Measurements from ENCODE around the gene HNRNPC.

Gene HNRNPC

DNA sequence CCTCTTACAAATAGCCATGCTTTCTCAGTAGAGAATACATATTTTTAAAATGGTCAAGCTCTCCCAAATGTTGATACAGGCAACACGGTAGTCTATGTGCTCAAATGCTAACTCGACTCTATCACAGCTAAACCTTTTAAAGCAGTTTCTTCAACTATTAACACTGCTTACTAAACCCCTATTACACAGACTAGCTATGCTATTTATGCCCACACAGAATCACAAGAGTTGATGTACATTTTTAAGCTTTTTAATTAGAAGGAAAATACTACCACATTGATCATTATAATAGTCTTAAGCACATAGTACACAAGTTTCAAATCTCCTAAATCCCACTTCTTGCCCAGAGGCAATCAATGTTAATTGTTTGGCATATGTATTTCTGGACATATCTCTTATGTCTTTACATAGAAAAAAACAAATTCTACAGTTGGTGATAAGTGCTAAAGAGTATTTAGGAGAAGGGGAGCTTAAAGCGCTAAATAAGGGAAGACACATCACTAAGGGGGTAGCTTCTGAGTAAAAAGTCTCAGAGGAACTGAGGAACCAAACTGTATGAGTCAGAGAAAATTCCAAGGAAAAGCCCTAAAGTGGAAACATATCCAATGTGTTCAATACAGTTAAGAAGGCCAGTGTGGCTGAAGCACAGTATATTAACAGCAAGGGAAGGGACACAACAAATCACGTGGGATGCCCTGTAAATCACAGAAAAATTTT is 13.7 kb downstream of the HNRNPC start:
- TF ChIP-seq, protein P1, sequence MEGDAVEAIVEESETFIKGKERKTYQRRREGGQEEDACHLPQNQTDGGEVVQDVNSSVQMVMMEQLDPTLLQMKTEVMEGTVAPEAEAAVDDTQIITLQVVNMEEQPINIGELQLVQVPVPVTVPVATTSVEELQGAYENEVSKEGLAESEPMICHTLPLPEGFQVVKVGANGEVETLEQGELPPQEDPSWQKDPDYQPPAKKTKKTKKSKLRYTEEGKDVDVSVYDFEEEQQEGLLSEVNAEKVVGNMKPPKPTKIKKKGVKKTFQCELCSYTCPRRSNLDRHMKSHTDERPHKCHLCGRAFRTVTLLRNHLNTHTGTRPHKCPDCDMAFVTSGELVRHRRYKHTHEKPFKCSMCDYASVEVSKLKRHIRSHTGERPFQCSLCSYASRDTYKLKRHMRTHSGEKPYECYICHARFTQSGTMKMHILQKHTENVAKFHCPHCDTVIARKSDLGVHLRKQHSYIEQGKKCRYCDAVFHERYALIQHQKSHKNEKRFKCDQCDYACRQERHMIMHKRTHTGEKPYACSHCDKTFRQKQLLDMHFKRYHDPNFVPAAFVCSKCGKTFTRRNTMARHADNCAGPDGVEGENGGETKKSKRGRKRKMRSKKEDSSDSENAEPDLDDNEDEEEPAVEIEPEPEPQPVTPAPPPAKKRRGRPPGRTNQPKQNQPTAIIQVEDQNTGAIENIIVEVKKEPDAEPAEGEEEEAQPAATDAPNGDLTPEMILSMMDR (IDR thresholded peaks at IDR 0.05; ENCODE audit: low read depth, low read length, missing control alignments), result no peak
- H3K4me3 ChIP-seq (ENCODE audit: low read depth, low read length), result no peak overlapping the region
- DNase-seq (ENCODE audit: low read depth), result no peak

DNA sequence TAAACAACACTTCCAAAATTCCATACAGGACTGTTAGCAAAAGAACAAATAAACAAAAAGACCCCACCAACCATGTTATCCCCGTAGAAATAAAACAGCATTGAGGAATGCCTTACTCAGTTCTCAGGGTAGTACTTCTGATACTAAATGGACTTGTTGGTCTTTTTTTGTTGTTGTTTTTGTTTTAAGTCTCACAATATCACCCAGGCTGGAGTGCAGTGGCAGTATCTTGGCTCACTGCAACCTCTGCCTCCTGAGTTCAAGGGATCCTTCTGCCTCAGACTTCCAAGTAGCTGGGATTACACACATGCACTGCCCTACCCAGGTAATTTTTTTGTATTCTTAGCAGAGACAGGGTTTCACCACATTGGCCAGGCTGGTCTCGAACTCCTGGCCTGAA is 17.1 kb downstream of the HNRNPC start:
- TF ChIP-seq, protein P1 (IDR thresholded peaks at IDR 0.05; ENCODE audit: low read depth, low read length, missing control alignments), result no peak
- DNase-seq (ENCODE audit: low read depth), result no peak

DNA sequence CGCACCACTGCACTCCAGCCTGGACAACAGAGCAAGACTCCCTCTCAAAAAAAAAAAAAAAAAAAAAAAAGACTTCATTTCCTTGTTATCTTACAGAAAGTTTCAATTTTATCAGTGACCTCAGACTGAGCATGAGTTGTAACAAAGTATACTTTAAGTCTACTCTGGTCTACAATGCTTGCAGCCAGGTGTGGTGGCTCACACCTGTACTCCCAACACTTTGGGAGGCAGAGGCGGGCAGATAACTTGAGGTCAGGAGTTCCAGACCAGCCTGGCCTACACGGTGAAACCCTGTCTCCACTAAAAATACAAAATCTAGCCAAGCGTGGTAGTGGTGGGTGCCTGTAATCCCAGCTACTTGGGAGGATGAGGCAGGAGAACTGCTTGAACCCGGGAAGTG is 18.0 kb downstream of the HNRNPC start:
- DNase-seq (ENCODE audit: low read depth), result no peak
- no peak overlapping the region for H3K4me3 ChIP-seq (ENCODE audit: low read depth, low read length)
- TF ChIP-seq, protein P1 (IDR thresholded peaks at IDR 0.05; ENCODE audit: low read depth, low read length, missing control alignments), result no peak

More for the DNA sequence above, 17.1 kb downstream of the HNRNPC start:
- no peak overlapping the region for H3K4me3 ChIP-seq (ENCODE audit: low read depth, low read length)

DNA sequence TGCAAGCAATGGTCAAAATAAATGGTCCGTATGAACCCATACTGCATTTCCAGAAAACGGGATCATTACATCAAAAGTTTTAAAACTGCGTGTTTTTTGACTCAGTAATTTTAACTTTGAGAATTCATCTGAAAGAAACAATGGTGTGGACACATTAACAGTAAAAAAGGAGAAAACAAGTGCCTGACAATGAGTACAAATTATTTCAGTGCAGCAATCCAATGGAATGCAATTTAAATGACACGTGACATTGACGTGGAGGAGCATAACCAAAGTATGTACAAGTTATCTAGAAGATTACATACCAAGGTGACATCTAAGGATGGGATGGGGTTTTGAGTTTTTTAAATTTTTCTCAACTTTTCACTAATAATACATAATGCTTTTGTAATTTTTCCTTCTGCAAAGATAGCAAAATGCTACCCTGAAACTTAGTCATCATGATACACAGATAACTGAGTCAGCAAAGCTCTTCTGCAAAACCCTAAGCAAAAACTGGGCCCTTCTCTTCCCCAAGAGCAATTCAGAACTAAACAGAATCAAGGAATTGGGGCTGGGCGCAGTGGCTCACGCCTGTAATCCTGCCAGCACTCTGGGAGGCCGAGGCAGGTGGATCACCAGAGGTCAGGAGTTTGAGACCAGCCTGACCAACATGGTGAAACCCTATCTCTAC is 20.4 kb downstream of the HNRNPC start:
- H3K4me3 ChIP-seq (ENCODE audit: low read depth, low read length), result no peak overlapping the region
- TF ChIP-seq, protein P1 (IDR thresholded peaks at IDR 0.05; ENCODE audit: low read depth, low read length, missing control alignments), result no peak
- no peak for DNase-seq (ENCODE audit: low read depth)

DNA sequence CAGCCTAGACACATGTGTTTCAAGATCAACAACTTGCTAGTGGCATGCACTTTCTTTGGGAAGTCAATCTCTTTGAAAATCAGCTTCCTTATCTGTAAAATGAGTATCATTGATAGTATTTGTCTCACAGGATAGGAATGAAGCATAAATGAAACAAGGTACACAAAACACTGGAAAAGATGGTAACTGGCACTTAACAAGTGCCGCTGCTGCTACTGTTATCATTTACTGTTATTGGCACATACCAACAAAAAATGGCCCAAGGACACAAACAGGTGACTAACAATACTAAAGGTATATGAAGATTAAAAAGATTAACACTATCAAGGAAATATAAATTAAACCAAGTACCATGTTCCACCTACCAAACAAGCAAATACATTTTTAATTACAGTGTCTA is 20.9 kb downstream of the HNRNPC start:
- TF ChIP-seq, protein P1 (IDR thresholded peaks at IDR 0.05; ENCODE audit: low read depth, low read length, missing control alignments), result no peak
- no peak for DNase-seq (ENCODE audit: low read depth)
- no peak overlapping the region for H3K4me3 ChIP-seq (ENCODE audit: low read depth, low read length)

DNA sequence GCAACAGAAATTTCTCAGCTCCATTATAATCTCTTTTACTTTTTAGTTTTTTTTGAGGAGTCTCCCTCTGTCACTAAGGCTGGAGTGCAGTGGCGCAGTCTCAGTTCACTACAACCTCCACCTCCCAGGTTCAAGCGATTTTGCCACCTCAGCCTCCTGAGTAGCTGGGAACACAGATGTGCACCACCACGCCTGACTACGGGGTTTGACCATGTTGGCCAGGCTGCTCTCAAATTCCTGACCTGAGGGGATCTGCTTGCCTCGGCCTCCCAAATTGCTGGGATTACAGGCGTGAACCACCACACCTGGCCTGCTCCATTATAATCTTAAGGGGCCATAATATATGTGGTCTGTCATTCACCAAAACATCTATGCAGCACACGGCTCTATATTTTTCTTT is 23.4 kb downstream of the HNRNPC start:
- TF ChIP-seq, protein P1 (IDR thresholded peaks at IDR 0.05; ENCODE audit: low read depth, low read length, missing control alignments), result no peak
- no peak for DNase-seq (ENCODE audit: low read depth)
- H3K4me3 ChIP-seq (ENCODE audit: low read depth, low read length), result no peak overlapping the region

All from GM12864 (cell line).